ENCODE results near the gene CLK2.
"Not testable (repeated sequence)": the region's sequence is repeated elsewhere in the genome, so short reads cannot be mapped to it uniquely, and the experiment has no call there.

CLK2 gene

GRCh38 chr1:155295183-155295941 is 22.1 kb upstream of the CLK2 start:
- Histone ChIP-seq H3K4me2 (no peak overlapping the region), H3K79me2 (ENCODE audit: insufficient read depth, low read depth) (no peaks in the 10 kb centered on the region), H3K27ac (no peak overlapping the region), H4K20me1 (ENCODE audit: insufficient read depth) (no peaks in the 10 kb centered on the region), H3K27me3 (ENCODE audit: insufficient read depth, low read depth) (peaks cover 41% of the 10 kb centered on the region; the same call in 1 of the 2 replicates), H3K36me3 (ENCODE audit: insufficient read depth) (no peaks in the 10 kb centered on the region), H2AFZ (ENCODE audit: low read depth) (no peak overlapping the region), H3K9ac (no peak overlapping the region), H3K4me3 (IDR thresholded peaks at IDR 0.05; ENCODE audit: insufficient read depth, low read depth, low read length) (no peak overlapping the region), H3K4me1 (ENCODE audit: low read depth, poor library complexity, severe bottlenecking) (no peaks in the 10 kb centered on the region)
- TF ChIP-seq CTCF (conservative IDR thresholded peaks at IDR 0.05; ENCODE audit: low read depth, low read length), result no peak

- Histone ChIP-seq H3K4me3 (IDR thresholded peaks at IDR 0.05; ENCODE audit: insufficient read depth, low read depth, low read length) (no peak overlapping the region), H3K79me2 (ENCODE audit: insufficient read depth, low read depth) (no peaks in the 10 kb centered on the region), H3K27ac (no peak overlapping the region), H3K9ac (no peak overlapping the region), H3K4me1 (ENCODE audit: low read depth, poor library complexity, severe bottlenecking) (no peaks in the 10 kb centered on the region), H2AFZ (ENCODE audit: low read depth) (no peak overlapping the region), H3K27me3 (ENCODE audit: insufficient read depth, low read depth) (peaks cover 43% of the 10 kb centered on the region; the same call in 1 of the 2 replicates), H3K4me2 (no peak overlapping the region), H4K20me1 (ENCODE audit: insufficient read depth) (no peaks in the 10 kb centered on the region), H3K36me3 (ENCODE audit: insufficient read depth) (no peaks in the 10 kb centered on the region)
- TF ChIP-seq CTCF (conservative IDR thresholded peaks at IDR 0.05; ENCODE audit: low read depth, low read length), result no peak
Measured at GRCh38 chr1:155294520-155295182, 21.3 kb upstream of the CLK2 start.

- peaks cover 46% of the 10 kb centered on the region; the same call in 1 of the 2 replicates for H3K27me3 ChIP-seq (ENCODE audit: insufficient read depth, low read depth)
- H3K9ac ChIP-seq, result no peak overlapping the region
- H4K20me1 ChIP-seq (ENCODE audit: insufficient read depth), result no peaks in the 10 kb centered on the region
- no peaks in the 10 kb centered on the region for H3K4me1 ChIP-seq (ENCODE audit: low read depth, poor library complexity, severe bottlenecking)
- H3K79me2 ChIP-seq (ENCODE audit: insufficient read depth, low read depth), result no peaks in the 10 kb centered on the region
- no peak overlapping the region for H2AFZ ChIP-seq (ENCODE audit: low read depth)
- no peak overlapping the region for H3K4me2 ChIP-seq
- no peak for TF ChIP-seq CTCF (conservative IDR thresholded peaks at IDR 0.05; ENCODE audit: low read depth, low read length)
- no peak overlapping the region for H3K27ac ChIP-seq
- H3K4me3 ChIP-seq (IDR thresholded peaks at IDR 0.05; ENCODE audit: insufficient read depth, low read depth, low read length), result no peak overlapping the region
- H3K36me3 ChIP-seq (ENCODE audit: insufficient read depth), result no peaks in the 10 kb centered on the region
Measured at GRCh38 chr1:155293086-155293749, 19.9 kb upstream of the CLK2 start.

- H3K4me2 ChIP-seq; H4K20me1 ChIP-seq (ENCODE audit: insufficient read depth); H3K9ac ChIP-seq; H3K27ac ChIP-seq; H3K4me1 ChIP-seq (ENCODE audit: low read depth, poor library complexity, severe bottlenecking); H3K79me2 ChIP-seq (ENCODE audit: insufficient read depth, low read depth); H3K36me3 ChIP-seq (ENCODE audit: insufficient read depth); H3K4me3 ChIP-seq (IDR thresholded peaks at IDR 0.05; ENCODE audit: insufficient read depth, low read depth, low read length); H2AFZ ChIP-seq (ENCODE audit: low read depth): not testable (repeated sequence)
- peaks cover 38% of the 10 kb centered on the region; the same call in 1 of the 2 replicates for H3K27me3 ChIP-seq (ENCODE audit: insufficient read depth, low read depth)
Measured at GRCh38 chr1:155291006-155291405, 17.7 kb upstream of the CLK2 start.

Measured in KMS-11 (cell line).